CD4-positive, alpha-beta T cell (primary cell): ENCODE measurements around the gene TGM5. TPM values are rescaled to one million over a fixed set of nuclear protein-coding genes. Genes with fewer than 3 reads are reported as not detected.
A peak's percentile ranks its signal among the peaks of the same experiment; 100 is the strongest.

Experiments used
- ATAC-seq: fragments of 200-7000 bp; cut with Tn5 transposase; one replicate; pipeline ENCODE4 v1.10.0; 2022; ENCODE audit warnings: mild to moderate bottlenecking; ENCODE audit not compliant: poor library complexity
- CTCF ChIA-PET: fragments of 350-600 bp; sonication (Branson Sonifier 250); formaldehyde crosslinking; loops from one replicate; lab custom pipeline; 2021; ENCODE audit warnings: antibody characterized with exemption, inconsistent platforms; lab: Charles Lee
- POLR2A ChIA-PET: fragments of 350-600 bp; sonication (Branson Sonifier 250); formaldehyde crosslinking; loops from one replicate; lab custom pipeline; 2021; ENCODE audit warnings: antibody characterized with exemption, inconsistent platforms; lab: Charles Lee
- DNase-seq, 14 experiments: peaks; one replicate each; pipeline ENCODE4 v3.0.0-alpha.2; 2013 to 2020; ENCODE audit warnings: mixed read lengths in 2 of 14
- H3K27ac ChIP-seq, 2 donors: one replicate each; pipeline versions ENCODE4 v1.5.1 to v1.7.0; 2013; ENCODE audit warnings: low read length in 2 of 2, low read depth in 1 of 2, mild to moderate bottlenecking in 1 of 2
- H3K27me3 ChIP-seq, 2 experiments: 1 replicate in 1 of 2; 2 replicates in 1 of 2; pipeline versions ENCODE4 v1.6.1 to v1.7.0; 2013; ENCODE audit warnings: low read length in 2 of 2, control low read depth in 1 of 2, mild to moderate bottlenecking in 1 of 2, moderate library complexity in 1 of 2; ENCODE audit not compliant: insufficient read depth in 2 of 2, control insufficient read depth in 1 of 2
- H3K36me3 ChIP-seq: one replicate; pipeline ENCODE4 v1.6.1; 2013; ENCODE audit warnings: low read length, control low read depth; ENCODE audit not compliant: insufficient read depth
- H3K4me1 ChIP-seq: one replicate; pipeline ENCODE4 v1.6.1; 2013; ENCODE audit warnings: low read length, control low read depth; ENCODE audit not compliant: insufficient read depth
- H3K4me3 ChIP-seq: one replicate; pipeline ENCODE4 v1.5.1; 2013; ENCODE audit warnings: mild to moderate bottlenecking, low read length, moderate library complexity
- H3K9me3 ChIP-seq, 2 experiments: 1 replicate in 1 of 2; 2 replicates in 1 of 2; pipeline versions ENCODE4 v1.6.1 to v1.7.0; 2013; ENCODE audit warnings: low read length in 2 of 2, mild to moderate bottlenecking in 2 of 2, control low read depth in 1 of 2, moderate library complexity in 1 of 2; ENCODE audit not compliant: control insufficient read depth in 1 of 2, insufficient read depth in 1 of 2
- H3K27ac Mint-ChIP-seq: one replicate; pipeline ENCODE4 v1.8.0; 2020; ENCODE audit warnings: mixed read lengths
- H3K27me3 Mint-ChIP-seq: one replicate; pipeline ENCODE4 v1.8.0; 2021; ENCODE audit warnings: mixed read lengths
- H3K36me3 Mint-ChIP-seq: one replicate; pipeline ENCODE4 v1.8.0; 2021; ENCODE audit warnings: low read depth, mixed read lengths
- H3K4me1 Mint-ChIP-seq: one replicate; pipeline ENCODE4 v1.8.0; 2021; ENCODE audit warnings: low read depth, mixed read lengths
- H3K4me3 Mint-ChIP-seq: one replicate; pipeline ENCODE4 v1.8.0; 2020; ENCODE audit warnings: mild to moderate bottlenecking, mixed read lengths
- H3K9me3 Mint-ChIP-seq: one replicate; pipeline ENCODE4 v1.8.0; 2020; ENCODE audit warnings: mixed read lengths
- CTCF ChIP-seq: fragments of 200-600 bp; IDR thresholded peaks from one replicate; pipeline ENCODE4 v1.8.0; 2022; ENCODE audit warnings: antibody characterized with exemption, mild to moderate bottlenecking
- intact Hi-C, 2 experiments: fragments of 100-400 bp; cut with DNase I in 1 of 2; cut with micrococcal nuclease in 1 of 2; formaldehyde crosslinking; loops; one replicate each; pipeline versions ENCODE4 v1.15.1 to v1.9.0; 2023 to 2025; cut with DNase I, micrococcal nuclease
- total RNA-seq, 174 experiments: library from RNA in 2 of 174; stranded (reverse) in 2 of 174; gene quantifications; one replicate each; pipeline ENCODE4 v1.2.3 and lab custom pipeline; 2021 to 2026

The TGM5 gene
- total RNA-seq, 2 experiments from 2014 or later, result not detected

GRCh38 chr15:43219929-43220928, 46.5 kb downstream of the TGM5 start:
- ATAC-seq, result no peak
- ChIA-PET POLR2A (no interaction called here), CTCF (no interaction called here)
- Histone ChIP-seq H3K4me3 (no peak overlapping the region), H3K27ac (no peak overlapping the region), H3K4me1 (no peaks in the 10 kb centered on the region), H3K27me3 (peaks cover 0 to 2% of the 10 kb centered on the region in 2 experiments), H3K36me3 (no peaks in the 10 kb centered on the region), H3K9me3 (no peaks in the 10 kb centered on the region)
- TF ChIP-seq CTCF, result no peak
- peaks cover 11% of the 10 kb centered on the region for H3K27me3 Mint-ChIP-seq
- peaks cover under 1% of the 10 kb centered on the region for H3K4me1 Mint-ChIP-seq
- no peaks in the 10 kb centered on the region for H3K9me3 Mint-ChIP-seq
- intact Hi-C loops, result no loop called here
- H3K4me3 Mint-ChIP-seq, result no peak overlapping the region
- no peak for DNase-seq
- no peak overlapping the region for H3K27ac Mint-ChIP-seq
- H3K36me3 Mint-ChIP-seq, result no peaks in the 10 kb centered on the region

- ChIA-PET POLR2A (no interaction called here), CTCF (no interaction called here)
- Mint-ChIP-seq H3K27ac (no peak overlapping the region), H3K9me3 (no peaks in the 10 kb centered on the region), H3K4me3 (no peak overlapping the region), H3K27me3 (peaks cover 11% of the 10 kb centered on the region), H3K4me1 (no peaks in the 10 kb centered on the region), H3K36me3 (no peaks in the 10 kb centered on the region)
- intact Hi-C loops, result no loop called here
- H3K4me1 ChIP-seq, result no peaks in the 10 kb centered on the region
- no peak for ATAC-seq
- H3K9me3 ChIP-seq, result no peaks in the 10 kb centered on the region
- no peaks in the 10 kb centered on the region for H3K36me3 ChIP-seq
- no peak for TF ChIP-seq CTCF
- DNase-seq, result peak in 2 of 14 experiments; percentile 6 to 7
- peaks cover 0 to 2% of the 10 kb centered on the region in 2 experiments for H3K27me3 ChIP-seq
- H3K4me3 ChIP-seq, result no peak overlapping the region
- no peak overlapping the region for H3K27ac ChIP-seq
These were observed 47.6 kb downstream of the TGM5 start for GRCh38 chr15:43218908-43219706.

GRCh38 chr15:43215961-43216360, 50.8 kb downstream of the TGM5 start:
- CTCF ChIA-PET, result interaction anchor here (1.8 kb wide), 1 partner anchor 9 kb away, joined by 4 read pairs; no protein-coding TSS in a partner anchor
- Histone ChIP-seq H3K4me3 (no peak overlapping the region), H3K9me3 (no peaks in the 10 kb centered on the region), H3K27me3 (peaks cover 0 to 2% of the 10 kb centered on the region in 2 experiments), H3K36me3 (no peaks in the 10 kb centered on the region), H3K27ac (no peak overlapping the region), H3K4me1 (no peaks in the 10 kb centered on the region)
- H3K4me3 Mint-ChIP-seq, result no peak overlapping the region
- no peak for TF ChIP-seq CTCF
- peaks cover 6% of the 10 kb centered on the region for H3K27me3 Mint-ChIP-seq
- intact Hi-C loops, result no loop called here
- H3K27ac Mint-ChIP-seq, result no peak overlapping the region
- H3K9me3 Mint-ChIP-seq, result no peaks in the 10 kb centered on the region
- H3K36me3 Mint-ChIP-seq, result no peaks in the 10 kb centered on the region
- POLR2A ChIA-PET, result no interaction called here
- no peaks in the 10 kb centered on the region for H3K4me1 Mint-ChIP-seq
- no peak for DNase-seq
- ATAC-seq, result no peak
